ENCODE results near the gene CTNND2.

Gene CTNND2

DNA sequence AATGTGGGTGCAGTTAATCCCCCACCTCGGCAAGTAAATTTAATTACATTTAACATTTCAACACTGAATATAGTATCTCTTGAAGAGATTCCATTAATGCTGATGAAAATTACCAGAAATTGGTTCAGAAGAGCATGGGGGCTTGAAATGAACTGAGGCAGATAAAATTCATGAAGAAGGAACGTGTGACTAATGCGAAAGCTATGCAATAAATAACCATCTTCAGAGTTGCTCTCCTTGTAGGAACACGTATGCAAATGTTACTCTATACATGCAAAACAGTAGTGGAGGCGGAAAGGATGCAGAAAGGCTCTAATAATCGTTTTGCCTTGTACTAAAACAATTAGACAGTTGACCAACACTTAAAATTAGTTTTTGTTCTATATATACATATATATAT lies 320.2 kb downstream of the CTNND2 start:
- no peak for DNase-seq

DNA sequence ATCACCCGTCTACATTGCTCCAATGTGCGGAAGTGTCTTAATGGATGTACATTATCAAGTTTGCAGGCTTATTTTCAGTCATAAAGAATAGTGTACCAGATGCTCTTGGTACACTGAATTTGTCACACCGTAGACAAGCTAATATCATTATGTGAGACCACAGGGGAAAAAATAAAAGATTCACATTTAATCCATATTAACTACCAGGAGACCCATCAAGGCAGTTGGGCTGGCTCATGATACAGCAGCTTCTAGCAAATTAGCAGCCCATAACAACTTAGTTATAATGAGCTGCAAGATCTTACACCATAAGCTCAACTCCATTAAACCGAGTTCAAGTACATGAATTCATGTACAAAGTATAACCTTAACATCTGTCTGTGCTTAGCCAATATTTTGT lies 324.9 kb downstream of the CTNND2 start:
- no peak for DNase-seq

DNA sequence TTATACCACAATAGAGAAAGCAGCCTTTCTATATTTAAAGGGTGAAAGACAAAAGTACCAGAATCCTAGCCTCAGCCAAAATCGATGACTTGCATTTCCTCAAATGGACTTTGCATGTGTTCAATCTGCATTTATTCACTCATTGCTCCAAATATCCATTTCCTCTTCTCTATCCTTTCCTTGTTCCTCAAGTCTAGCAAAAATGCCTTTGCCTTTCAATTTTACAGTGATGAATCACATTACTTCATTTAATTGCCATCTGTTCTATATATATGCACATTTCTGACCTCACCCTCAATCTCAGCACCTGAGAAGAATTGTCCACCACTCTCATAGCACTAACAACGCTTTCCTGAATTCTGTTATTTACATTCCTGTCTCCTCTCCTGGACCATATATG lies 329.5 kb downstream of the CTNND2 start:
- no peak for DNase-seq

DNA sequence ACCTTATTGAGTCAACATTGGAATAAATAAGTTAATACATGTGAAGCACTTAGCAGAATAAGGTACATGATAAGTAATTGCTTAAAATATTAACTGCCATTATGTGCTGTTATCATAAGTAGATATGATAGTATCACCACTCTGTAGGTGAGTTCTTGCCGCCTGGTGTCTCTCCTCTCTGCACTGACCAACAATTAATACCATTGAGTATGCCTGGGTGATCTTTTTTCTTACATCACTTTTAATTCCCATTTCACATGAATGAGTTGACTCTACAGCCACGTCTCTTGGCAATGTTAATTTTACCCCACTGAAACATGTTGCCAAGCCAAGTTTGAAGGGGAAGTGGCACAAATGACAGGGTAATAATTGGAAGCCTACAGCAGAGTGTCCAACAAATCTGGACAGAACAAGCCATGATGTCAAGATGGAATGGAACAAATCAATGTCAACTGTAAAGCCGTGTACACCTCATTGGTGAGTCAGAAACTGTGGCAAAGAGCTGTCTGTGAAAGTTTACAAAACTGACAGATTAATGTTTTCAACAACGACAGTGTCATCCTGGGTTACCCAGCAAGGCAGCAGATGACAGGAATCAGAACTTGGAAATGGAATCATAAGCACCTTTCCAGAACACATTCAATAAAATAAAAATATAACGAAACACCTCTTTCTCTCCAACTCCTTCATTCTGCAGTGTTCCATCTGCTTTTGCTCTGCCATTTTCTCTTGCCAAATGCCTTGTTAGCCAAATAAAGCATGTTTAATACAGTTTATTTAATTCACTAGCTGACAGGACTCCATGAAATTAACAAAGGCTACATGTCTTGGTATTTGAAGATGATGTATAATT lies 330.9 kb downstream of the CTNND2 start:
- no peak for DNase-seq

DNA sequence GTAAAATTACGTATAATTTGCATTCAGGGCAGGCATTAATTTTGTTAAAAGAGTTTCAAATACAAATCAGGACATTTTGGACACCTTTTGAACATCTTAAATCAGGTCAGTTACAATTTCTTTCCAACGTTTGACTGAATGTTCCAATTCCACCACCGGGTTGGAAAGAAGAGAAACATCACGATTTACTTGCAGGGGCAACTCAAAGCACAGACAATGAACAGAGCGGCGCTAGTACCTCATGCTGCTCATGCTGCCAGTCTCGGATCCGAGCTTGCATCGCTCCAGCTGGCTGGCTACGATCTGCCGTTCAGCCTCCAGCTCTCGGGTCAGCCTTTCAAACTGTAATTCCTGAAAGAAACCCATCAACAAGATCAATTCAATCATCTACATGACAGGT lies 339.5 kb downstream of the CTNND2 start:
- no peak for DNase-seq

DNA sequence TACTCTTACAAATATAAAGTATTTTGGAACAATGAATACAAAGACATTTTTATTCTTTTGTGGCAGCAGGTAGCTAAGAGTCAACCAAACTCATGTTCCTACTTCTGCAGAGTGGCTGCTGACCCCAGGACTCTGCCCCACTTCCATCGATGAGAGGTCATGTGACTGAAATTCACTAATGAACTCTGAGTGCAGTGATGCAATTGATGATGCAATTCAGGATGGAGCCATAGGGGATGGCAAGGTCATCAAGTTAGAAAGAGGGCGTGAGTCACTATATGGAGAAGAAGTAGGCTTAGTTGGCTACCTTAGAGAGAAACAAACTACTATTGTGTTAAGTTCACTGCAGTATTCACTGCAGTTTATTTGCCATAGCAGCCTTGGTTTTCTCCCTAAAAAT lies 340.4 kb downstream of the CTNND2 start:
- no peak for DNase-seq

DNA sequence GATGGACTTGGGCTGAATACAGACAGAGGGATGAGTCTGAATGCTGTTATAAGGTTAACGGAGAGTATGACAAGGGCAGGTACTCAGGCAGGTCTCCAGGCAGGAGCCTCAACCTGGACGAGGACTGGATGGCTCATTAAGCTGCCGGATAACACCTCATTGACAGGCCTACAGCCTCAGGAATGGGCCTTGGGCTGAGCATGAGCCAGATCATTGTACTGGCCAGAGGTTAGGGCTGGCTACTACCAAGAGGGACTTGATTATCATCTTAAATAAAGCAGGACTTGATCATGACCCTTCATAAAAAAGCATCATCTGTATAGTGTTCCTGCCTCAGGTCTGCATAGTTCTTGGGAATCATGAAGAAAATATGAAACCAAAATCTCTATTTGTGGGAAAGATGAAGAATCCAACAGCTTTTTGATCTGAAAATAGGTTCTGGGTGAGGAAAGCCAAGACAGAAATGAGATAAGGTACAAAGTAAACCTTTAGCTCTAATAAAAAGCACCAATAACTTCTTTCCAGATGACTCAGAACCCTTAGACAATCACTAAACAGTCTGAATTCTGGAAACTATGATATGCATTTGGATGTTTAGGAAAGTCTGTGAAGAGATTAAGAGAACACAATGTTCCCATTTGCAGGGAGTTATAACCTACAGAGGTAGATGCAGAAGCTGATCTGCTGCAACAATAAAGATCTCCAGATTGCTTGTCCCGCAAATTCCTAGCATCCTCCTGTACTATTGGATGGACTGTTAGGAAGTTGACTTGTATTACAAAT lies 343.1 kb downstream of the CTNND2 start:
- DNase-seq: no peak

DNA sequence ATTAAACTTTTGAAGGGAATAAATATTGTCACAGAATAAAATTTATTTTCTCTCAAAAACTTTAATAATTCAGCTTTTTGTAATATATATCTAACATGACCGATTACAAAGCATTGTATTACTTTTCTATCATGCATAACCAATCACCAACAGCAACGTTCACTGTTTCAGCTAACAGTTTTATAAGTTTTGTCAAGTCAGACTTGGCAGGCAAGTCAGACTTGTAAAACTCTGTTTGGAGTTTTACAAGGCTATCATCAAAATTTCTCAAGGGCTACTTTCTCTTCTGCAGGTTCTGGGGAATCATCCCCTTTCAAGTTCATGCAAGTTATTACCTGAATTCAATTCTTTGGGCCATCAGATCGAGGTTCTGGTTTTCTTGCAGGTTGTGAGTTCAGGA lies 347.2 kb downstream of the CTNND2 start:
- DNase-seq: no peak

DNA sequence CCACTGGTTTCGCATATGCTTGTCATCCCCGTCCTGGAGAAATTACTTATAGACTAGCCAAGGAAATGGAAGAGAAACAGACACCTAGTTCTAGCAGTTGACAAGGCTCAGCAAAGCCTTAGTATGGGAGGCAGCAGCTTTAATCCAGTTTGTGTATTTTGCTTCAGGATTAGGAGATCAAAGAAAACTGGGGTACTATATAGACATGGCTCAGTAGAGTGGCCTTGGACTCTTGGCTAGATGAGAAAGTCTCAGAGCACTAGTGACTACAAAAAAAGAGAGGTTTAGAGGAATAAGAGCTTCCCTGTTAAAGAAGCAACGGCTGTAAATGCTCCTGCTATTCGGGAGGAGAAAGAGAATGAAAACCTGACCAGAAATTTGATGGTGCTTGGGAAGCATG lies 349.1 kb downstream of the CTNND2 start:
- DNase-seq: no peak

DNA sequence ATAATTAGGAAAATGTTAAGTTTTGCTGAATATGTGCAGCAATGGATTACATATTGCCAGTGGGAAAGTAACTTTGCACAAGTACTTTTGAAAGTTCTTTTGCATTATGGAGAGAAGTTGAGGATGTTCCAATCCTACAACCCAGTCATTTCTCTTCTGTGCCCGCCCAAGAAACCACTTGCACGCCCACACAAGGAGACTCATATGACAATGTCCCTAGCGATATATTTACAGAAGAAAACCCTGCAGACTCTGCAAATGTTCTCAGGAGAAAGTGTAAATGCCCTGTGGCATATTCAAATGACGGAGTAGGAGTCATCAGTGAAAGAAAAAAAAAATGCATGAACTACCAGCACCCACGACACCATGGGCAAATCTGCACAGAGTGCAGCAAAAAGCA lies 356.5 kb downstream of the CTNND2 start:
- DNase-seq: no peak

DNA sequence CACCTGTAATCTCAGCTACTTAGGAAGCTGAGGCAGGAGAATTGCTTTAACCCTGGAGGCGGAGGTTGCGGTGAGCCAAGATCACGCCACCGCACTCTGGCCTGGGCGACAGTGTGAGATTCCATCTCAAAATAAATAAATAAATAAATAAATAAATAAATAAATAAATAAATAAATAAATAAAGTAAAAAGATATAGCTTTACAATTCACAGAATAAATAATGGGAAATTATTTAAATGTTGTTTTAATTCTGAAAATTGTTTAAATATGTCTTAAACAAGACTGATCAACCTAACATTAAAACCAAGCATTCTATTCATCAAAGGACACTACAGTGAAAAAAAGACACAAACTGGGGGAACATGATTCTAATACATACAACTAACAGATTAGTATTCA lies 357.1 kb downstream of the CTNND2 start:
- no peak for DNase-seq

DNA sequence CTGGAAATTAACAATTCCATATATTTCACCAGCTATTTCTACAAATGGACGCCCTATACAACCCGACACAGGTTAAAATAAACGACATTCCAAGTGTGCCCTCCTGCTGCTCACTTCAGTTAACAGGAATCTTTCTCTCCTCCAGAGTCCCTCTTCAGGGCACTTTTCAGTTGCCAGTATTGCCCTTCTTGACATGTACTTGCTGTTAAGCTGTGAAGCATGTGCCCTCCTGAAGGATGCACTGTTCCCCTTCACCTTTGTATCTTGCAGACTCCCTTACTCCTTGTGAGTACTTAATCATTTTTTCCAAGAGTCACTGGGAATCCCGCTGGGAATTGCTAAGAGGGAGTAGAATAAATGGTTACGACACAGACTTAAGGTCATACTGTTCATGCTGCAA lies 364.1 kb downstream of the CTNND2 start:
- no peak for DNase-seq

DNA sequence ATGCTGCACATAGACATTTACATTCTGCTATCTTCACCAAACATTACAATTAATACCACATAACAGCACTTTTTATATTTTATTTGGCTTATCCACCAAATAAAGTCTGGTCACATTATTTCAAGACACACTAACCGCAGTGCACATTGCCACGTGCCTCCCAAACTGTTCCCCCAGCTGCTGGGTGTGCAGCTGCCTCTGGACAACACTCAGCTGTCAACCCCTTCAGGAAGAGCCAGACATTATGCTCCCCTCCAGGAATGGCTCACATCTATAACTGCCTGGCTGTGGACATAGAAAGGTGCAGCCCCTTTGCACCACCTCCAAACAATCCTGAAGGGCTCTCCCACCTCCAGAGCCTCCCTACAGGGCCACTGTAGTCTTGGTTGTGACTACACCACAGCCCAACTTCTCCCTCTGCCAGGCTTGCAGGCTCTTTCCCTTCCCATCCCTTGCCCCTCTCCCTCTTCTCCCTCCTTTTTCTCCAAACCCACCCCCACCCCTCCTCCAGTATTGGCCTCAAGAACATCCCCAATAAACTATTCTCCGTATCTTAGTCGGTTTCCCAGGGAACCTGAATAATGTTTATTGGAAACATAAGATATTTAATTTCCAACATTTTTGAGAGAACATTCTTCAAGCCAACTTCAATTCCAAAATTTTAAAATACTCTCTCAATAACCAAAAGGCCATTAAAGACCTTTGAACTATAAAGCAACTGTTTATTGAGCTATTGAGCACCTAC lies 372.3 kb downstream of the CTNND2 start:
- DNase-seq: no peak

DNA sequence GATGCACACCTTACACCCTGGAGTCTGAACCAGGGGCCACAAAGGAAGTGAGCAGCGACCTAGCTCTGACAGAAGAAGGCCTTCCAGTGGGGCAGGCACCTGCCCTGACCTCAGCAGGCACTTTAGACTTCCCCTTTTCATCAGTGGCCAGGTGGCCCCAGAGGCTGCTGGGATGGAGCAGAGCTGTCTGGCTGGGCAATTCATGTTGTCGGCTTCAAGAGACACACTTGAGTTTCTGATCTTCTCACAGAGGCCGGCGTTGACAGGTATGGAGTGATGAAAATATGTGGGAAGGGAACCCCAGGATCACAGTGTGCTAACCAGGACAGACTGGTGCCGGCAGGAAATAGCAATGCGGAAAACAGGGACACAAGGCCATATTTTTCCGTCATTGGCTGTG lies 375.5 kb downstream of the CTNND2 start:
- DNase-seq: no peak

DNA sequence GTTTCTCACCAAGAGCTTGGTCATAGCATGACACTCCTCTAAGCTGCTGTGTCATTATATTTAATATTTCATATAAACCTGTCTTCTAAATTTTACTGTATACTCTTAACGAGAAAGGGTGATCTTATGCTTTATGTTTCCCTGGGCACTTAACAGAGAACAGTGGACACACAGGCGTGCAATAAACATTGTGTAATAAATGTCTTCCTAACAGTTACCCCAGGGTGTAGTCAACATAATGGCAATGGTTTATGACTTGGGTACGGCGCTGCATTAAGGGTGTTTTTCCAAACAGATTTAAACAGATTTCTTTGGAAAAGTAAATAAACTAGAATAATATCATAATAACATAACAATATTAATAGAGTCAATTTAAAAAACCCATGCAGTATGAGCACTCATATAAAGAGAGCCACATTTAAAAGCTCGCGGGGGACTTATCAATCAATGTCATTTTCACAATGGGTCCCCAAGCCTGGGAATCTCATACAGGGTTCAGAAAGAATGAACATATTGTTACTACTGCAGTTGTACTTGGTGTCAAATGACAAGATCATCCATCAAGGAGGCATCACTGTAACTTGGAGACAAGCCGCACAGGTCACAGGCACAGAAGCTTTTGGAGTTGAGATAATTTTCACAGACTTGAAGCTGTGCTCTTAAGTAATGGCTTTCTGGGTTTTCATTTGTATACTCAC lies 376.4 kb downstream of the CTNND2 start:
- DNase-seq: no peak

DNA sequence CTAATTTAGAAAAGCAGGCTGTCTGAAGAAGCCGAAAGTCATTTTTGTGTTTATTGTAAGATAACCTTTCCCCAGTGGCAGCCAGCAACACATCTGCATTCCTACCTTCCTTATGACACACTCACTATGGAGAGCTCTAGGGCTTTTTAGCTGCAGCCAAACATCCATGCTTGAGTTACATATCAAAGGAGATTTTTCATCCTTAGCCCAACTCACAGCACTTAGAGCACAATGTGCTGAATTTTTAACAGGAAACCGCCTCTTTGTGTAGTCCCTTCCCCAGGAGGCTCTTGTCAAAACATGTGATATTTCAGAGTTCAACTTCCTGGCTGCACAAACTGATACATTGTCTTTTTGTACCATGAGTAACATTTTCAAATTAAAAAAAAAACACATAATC lies 379.2 kb downstream of the CTNND2 start:
- no peak for DNase-seq

DNA sequence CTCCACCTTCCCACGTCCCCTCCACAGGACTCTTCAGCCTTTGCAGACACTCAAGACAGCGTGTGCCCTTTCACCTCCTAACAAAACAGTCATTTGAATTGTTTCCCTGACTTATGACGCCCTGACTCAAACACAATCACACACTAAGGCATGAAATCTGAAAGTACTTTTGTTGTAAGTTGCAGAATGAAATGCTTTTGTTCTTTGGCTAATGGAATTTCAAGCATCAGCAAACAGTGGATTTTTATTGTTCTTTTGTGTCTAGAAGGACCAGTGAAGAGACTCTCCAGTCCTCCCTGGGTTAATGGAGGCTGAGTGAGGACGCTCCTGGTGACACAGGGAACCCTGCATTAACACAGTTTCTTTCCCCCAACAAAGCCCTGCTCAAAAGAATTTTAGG lies 380.1 kb downstream of the CTNND2 start:
- peak; percentile 36 for DNase-seq

DNA sequence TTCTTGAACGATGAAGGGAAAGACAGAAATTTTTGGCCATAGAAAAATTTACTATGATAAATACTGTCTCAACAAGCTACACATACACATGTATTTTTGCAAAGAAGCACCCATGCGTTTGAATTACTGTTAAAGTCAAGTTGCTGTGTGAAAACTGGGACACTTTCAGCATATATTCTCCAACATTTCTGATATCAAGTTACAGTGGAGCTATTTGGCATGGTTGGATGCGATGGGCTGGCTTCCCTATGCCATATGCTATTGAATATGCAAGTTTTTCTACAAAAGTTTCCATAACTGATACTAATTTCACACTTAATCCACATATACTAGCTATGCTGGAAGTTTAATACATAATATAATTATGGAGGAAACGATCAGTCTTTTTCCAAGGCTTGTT lies 381.4 kb downstream of the CTNND2 start:
- DNase-seq: no peak

DNA sequence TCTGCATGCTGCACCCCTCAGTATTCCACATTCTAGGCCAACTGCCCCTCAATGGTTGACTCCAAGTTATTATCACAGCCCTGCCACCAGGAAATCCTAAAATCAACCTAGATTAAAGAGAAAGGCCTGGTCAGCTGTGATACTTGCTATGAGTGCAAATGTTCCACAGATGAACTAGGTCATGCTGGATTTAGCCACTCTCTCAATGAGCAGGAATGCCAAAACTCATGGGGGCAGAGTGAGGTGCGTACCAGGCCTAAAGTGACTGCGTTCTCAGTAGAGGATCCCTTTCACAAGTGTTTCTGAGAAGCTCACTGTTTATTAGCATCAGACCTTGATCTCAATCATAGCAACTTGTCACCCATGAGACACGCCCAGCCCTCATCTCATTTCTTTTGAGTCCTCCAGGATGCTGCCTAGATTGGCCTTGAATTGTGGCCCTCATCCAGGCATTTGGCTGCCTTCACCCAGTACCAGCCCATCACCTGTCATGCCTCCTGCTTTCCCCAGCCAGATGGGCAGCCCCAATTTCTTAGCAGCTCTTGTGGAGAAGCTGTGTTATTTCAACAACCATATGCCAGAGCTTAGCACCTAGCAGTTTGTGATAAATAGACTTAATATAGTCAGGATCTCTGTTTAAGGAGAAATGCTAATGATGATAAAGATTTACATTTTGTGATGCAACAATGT lies 383.9 kb downstream of the CTNND2 start:
- no peak for DNase-seq

DNA sequence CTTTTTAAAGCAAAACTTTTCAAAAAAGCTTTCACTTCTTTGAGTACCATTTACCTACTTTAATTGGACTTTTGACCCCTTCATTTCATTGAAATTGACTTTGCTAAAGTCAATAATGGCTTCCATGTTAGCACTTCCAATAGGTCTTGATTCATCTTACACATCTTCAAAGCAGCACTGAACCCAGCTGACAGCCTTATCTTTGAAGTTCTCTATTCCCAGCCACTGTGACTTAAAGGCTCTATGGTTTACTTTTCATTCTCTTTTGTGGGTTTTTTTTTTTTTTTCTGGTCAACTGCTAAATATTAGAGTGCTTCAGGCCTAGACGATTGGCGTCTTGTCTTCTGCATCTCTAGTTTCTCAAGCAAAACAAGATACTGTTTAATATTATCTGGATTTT lies 385.0 kb downstream of the CTNND2 start:
- no peak for DNase-seq

DNA sequence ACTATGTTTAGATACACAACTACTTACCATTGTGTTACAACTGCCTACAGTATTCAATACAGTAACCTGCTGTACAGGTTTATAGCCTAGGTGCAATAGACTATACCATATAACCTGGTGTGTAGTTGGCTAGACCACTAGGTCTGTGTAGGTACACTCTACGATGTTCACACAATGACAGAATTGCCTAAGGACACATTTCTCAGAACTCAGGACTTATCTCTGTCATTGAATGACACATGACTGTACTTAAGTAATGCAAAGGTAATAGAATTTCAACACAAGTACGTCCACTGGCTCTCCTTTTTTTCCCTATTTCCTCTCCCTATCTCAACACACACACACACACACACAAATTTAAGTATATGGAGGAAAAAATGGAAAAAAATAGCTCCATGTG lies 385.6 kb downstream of the CTNND2 start:
- no peak for DNase-seq

DNA sequence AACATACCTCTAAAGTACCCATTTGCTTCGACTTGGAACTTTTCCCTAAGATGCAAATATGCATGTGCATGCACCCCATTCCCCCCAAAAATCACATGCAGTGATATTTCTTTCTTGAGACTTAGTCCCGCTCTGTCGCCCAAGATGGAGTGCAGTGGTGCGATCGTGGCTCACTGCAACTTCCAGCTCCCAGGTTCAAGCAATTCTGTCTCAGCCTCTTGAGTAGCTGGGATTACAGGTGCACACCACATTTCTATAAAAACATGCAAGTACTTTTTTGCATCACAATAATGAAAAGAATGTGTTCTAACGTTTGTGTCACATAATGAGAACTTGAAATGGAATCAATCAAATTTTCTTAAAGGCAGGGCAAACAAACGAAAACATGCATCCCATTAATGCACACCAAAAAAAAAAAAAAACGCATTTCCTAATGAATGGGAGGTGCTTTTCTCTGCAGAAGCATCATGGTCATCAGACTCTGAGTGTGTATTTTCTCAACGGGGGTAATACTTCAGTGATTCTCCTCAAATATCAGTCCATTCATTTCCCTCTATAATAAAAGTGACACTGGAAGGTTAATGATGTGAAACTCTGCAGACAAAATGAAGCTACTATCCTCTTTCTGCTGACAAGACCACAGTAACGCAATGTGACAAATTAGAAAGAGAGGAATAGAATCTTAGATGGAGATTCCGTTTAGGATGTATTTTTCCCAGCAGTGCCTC lies 389.4 kb downstream of the CTNND2 start:
- DNase-seq: no peak

All from DMS53 (cell line).